ENCODE data around the gene ADAMTS2.

Gene ADAMTS2

DNA sequence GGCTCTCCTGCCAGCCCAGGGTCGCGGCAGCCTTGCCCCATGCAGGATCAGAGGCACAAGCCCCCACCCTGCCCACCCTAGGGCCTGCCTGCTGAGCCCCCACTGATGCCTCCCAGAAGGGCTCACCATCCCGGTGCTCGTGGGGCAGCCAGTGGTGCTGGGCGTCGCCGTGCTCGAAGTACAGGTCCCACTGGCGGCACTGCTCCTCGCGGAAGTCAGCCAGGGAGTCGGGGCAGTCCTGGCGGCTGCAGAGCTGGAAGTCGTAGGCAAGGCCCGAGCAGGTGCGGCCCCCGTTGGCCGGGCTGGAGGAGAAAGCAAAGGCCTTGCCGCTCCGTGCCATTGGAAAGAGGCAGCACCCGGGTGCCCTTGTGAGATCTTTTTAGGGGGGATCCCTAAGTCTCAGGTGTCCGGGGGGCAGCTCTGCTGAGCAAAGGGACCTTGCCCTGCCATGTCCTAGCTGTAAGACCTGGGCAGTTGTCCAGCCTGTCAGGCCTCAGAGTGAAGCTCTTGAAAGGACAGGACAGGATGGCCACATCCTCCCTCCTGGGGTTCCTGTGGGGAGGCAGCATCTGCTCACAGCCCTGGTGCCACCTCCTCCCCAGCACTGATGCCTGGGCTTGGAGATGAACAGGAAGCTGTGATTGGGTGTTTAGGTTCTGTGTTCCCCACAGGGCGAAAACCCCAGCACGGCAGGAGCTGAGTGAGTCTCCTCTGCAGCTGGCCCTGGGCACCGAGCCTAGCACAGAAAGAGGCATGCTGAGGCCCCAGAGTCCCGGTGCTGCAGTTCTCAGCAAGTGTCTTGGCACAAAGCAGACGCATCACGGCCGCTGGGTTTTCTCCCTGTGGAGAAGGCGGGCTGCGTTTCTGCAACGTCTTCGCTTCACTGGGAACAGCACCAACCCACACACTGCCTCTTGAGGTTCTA, 207.4 kb downstream of the ADAMTS2 start:
- DNase-seq (ENCODE audit: low spot score) = no peak

DNA sequence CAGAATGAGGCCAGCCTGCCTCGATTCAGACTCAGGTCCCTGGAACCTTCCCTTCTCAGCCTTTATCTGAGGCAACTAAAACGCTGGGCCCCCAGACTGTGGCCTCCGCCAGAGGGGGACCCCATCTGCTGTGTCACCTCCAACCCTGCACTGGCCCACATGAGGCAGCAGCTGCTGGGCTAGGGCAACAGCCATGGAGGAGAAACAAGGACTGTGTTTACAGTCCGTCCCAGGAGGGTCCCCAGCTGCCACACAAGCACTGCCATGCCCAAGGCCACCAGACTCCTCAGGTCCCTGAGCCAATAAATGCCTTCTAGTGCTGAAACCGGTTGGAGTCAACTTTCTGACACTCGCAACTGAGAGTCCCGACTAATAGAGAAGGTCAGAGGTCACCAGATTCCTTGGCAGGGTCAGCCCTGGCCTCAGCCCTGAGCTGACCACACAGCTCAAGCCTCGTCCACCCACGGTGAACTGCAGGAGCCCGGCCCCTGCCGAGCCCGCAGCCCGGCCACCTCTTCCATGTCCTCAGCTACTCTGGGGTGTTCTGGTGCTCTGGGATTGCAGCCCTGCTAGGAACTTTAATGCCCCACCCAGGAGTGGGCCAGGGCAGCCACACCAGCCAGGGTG, 208.1 kb downstream of the ADAMTS2 start:
- DNase-seq (ENCODE audit: low spot score) = no peak

DNA sequence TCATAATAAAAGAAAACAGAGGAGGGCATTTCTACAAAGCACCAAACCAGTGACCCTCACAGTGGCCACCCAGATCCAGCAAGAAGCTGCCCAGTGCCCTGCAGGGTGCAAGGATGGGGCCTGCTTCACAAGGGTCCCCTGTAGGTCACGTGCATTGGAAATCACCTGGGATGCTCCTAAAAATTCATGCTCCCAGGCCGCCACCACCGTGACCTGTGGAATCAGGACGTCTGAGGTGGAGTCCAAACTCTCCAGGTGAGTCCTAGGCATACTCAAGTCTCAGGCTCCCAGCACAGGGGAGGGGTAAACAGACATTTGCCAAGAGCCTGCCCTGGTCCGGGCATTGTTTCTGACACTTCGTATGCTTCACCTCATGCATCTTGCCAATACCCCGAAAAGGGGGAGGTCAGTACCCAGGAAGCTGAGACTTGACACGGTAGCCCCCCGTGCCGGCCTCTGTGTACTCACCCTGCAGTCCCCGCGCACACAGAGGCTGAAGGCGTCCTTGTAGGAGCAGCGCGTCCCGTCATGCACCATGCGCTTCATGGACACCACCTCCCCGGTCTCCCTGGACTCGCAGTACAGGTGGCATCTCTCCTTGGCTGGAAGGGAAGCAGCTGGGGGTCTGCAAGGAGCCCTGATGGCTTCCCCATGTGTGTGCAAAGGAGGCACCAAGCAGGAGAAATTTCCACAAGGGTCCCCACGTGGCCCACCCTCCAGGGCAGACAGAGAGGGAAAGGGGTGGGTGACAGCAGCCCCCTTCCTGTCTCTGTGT, 209.6 kb downstream of the ADAMTS2 start:
- no peak for DNase-seq (ENCODE audit: low spot score)

DNA sequence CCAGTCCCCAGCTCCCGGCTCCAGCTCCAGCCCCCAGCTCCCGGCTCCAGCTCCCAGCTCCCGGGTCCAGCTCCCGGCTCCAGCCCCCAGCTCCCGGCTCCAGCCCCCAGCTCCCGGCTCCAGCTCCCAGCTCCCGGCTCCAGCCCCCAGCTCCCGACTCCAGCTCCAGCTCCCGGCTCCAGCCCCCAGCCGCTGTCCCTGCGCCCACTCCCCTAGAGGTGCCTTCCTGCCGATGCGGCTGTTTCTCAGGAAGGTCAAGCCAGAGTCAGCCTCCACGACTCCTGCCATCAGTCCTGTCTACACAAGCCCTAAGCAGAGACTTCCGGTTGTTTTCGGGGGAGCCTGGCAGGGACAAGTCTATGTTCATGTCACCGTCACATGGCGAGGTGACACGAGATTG, 210.3 kb downstream of the ADAMTS2 start:
- no peak for DNase-seq (ENCODE audit: low spot score)

DNA sequence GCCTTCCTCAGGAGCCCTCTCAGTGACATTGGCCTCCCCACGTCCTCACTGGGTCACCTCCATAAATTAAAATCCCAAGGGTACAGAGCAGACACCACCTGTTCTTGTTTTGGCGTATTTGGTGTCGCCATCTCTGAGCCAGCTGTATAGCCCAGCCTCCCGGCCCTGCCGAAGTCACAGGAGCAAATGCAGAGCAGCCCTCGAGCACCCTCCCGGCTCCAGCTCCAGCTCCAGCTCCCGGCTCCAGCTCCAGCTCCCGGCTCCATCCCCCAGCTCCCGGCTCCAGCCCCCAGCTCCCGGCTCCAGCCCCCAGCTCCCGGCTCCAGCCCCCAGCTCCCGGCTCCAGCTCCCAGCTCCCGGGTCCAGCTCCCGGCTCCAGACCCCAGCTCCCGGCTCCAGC, 210.8 kb downstream of the ADAMTS2 start:
- DNase-seq (ENCODE audit: low spot score) = no peak

DNA sequence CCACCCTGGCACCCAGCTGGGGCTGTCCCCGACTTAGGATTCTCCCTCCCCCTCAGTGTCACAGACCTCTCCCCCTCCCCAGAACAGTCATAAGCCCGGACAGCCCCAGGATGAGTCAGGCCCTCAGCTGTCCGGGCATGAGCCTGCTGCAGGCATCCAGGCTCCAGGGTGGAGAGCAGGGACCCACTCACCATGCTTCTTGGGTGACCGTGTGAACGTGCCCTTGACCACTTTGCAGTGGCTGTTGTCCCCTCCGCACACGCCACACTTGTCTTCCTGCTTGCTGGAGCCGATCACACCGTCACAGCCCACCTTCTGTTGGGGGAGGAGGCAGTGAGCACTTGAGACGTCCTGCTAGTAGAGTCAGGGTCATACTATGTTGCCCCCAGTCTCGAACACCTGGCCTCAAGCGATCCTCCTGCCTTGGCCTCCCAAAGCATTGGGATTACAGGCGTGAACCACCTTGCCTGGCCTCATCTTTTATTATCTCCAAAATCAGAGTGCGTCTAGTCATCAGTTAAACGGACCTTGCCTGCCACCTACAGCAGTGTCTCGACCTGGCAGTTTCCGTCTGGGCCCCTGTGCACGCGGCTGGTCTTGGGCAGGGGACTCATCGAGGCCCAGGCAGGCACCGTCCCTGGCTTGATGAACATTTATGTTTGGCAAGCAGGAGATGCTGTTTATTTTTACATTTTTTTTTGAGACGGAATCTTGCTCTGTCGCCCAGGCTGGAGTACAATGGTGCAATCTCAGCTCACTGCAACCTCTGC, 212.5 kb downstream of the ADAMTS2 start:
- DNase-seq (ENCODE audit: low spot score) = no peak

DNA sequence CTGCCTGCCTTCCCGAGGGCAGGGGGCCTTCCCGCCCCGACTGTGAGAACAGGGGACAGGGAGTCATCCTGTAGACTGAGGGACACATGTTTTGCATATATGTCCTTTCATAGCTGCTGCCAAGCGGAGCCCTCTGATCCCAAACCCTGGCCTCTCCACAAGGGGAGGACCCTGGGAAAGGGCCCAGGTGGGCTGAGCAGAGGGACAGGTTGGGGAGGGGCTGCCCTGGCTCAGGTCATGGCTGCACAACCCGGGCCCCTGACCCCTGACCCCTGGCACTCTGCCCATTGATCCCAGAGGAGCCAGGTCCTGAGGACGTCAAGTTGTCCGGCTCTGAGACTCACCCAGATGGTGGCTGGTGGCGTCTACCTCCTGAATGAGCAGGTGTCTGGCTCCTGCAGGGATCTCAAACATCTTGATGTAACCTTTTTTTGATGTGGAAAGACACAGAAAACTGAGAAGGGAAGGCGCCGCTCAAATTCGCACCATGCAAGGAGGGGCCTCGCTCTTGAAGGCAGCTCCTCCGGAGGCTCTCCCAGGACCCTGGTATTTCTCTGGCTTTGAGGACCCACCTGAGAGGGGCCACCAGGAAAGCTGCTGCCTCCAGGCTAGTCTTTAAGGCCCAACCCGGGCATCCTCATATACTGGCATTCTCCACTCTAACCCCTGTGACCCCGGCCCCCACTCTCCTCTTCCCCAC, 213.2 kb downstream of the ADAMTS2 start:
- DNase-seq (ENCODE audit: low spot score) = no peak

DNA sequence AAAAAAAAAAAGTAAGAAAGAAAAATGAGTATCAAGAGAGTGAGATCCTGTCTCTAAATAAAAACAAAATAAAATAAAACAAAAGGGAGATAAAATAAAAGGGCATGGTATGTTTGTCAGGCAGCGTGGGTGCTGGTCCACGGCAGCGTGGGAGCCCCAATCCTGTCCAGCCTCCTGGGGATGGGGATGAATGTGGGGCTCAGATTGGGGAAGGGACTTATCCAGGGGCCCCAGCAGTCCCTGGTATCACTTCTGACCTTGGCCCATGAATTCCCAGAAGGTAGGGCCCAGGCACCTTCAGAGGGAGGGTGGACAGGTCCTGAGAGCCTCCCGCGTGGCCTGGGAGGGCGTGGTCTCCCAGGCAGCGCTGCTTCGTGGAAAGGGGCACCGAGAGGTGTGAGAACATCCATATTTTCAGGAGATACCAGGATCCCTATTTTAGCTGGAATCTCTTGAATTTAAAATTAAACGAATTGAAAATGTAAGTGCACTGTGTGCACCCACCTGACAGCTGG, 213.9 kb downstream of the ADAMTS2 start:
- DNase-seq (ENCODE audit: low spot score) = no peak

DNA sequence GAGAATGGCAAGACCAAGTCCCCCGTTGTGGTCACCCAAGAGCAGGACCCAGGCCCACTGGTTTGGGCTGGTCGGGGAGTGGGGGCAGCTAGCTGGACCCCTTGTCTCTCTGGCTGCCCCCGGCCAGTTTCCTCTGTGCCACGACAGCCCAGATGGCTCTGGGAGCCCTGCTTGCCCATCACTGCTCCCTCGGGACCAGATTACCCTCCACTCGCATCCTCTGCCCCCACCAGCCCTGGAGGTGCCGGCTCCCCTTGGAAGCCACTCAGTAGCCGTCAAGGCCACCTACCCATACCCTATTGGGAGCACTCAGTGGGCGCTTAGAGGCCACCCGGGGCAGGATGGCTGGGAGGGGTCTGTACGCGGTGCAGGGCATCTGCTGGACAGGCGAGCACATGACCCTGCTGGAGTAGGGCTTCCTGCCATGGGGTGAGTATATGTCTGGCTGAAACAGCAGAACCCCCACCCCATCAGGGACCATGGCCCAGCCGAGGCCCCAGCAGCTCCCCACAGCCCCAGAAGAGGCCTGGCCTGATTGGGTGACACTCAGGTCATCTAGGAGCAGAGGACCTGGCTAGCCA, 215.1 kb downstream of the ADAMTS2 start:
- no peak for DNase-seq (ENCODE audit: low spot score)

DNA sequence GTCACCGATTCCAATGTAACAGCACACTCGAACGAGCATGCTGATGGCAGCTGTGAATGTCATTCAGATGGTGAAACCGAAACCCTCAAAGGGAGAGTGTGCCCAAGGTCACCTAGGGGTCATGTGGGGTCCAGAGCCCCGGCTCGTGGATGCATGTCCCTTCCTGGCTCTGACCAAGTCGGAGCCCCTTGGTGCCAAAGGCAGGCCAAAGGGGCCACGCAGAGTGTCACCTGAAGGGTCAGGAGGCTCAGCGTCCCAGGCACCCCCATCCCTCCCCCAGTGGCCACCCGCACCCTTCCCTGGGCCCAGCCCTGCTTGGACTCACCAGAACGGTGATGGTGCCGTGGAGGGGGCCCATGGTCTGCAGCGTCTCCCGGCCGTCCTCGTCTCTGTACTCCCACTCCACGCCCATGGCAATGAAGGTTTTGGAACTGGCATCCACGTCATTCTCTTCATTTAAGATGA, 215.6 kb downstream of the ADAMTS2 start:
- no peak for DNase-seq (ENCODE audit: low spot score)

DNA sequence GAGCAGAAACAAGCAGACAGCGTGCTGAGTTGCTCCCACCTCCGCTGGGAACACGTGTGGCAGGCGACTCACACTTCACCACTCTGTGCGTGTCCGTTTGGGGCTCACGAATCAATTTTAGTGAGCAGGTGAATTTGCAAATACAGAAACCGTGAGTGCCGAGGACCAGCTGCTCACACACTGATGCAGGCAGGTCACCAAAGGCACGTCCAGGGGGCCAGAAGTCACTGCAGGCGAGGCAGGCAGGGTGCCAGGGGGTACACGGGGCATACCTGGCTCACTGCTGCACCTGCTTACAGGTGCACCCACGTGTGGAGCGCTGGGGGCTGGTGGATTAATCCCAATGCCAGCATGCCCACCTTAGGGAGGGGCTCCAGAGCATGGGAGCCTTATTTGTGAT, 216.3 kb downstream of the ADAMTS2 start:
- no peak for DNase-seq (ENCODE audit: low spot score)

DNA sequence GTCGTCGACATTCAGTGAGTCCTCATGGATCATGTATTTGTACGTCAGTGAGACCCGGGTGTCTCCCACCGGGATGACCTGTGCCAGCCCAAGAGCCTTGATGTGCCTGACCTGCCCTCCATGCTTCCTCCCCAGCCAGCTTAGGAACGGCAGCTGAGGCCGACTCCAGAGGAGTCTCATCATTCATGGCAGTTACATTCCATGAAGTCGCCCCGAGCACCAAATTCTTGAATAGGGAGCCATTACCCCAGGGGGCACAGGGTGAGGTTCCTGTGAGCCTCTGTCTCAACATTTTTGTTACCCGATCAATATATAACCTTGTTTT, 217.3 kb downstream of the ADAMTS2 start:
- DNase-seq (ENCODE audit: low spot score) = no peak

DNA sequence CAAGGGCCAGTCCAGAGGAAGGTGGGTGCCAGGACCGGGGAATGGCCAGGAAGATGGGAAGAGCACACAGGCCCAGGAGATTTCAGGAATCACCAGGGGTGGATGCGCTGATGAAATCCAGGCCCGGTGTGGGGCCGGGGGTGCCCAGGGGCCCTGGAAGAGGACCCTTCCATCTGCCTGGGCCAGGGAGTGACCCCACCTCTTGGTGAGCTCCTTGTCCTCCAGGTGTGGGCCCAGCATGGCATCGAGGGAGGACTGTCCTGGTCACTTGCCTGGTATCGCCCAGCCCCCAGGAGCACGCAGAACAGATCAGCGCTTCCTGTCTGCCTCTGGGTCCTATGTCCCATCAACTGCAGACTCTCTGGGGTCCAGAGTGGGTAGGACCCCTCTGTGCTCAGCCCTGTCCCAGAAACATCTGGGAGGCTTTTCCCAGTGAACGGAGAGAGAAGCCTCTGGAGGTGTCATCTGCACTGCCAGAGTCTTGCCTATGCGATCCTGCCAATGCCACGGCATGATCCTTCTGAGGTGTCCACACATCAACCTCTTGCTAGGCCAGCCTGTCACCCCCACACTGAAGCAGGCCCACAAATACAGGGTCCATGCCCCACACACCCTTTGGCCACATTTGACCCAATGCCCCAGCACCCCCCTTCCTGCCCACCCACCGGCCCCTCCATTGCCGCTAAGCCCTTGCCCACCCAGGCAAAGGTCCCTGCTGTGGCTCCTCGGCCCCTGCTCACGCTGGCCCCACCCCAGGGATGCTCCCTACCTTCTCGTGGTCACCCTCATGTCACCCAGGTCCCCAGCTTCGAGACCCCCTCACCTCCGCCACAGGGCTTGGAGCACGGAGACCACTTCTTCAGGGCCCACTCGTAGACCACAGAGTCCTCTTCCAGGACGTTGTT, 217.9 kb downstream of the ADAMTS2 start:
- DNase-seq (ENCODE audit: low spot score) = no peak

DNA sequence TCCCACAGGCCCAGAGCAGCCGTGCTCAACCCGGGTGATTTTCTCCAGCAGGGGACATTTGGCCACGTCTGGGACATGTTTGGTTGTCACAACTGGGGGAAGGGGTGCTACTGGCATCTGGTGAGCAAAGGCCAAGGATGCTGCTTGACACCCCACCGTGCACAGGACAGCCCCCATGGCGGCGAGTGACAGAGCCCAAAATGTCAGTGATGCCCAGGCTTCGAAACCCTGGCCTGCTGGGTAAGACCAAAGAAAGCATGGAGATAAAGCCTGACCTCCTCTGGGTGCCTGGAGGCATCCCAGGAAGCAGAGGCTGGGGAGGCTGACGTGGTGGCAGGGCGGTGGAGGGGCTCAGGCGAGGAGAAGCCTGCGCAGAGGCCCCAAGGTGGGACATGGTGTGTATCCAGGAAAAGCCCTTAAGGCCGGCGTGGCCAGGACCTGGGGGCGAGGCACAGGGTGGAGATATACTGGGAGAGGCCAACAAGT, 218.7 kb downstream of the ADAMTS2 start:
- DNase-seq (ENCODE audit: low spot score) = no peak

DNA sequence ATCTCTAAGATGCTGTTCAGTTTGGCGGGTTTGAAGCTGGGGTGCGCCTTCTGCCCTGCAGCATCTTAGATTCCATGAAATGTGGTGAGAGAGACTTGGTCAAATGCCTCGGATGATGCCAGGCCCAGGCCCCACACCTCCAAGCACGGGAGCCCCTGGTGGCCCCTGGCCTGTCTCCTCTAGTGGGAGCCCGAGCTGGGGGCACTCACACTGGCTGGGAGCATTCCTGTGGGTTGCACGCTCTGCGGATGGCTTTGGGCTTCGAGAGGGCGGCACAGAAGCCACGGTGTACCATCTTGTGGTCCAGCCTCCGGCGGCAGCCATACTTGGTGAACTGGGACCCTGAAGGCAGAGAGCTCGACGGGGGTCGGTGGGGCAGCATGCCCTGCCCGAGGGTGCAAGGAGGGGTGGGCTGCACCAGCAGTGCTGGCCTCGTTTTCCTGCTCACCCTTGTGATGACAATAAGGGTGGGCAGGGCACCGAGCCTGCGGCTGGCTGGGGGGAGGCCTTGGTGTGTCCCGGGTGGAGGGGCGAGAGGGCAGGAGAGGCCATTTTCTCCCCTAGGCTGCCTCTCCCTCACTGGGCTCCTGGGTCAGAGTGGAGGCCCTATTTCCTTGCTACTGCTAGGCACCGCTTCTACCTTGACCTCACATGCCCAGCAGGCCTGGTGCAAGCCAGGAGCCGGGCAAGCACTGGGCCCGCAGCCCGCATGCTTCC, 219.3 kb downstream of the ADAMTS2 start:
- DNase-seq (ENCODE audit: low spot score) = no peak

DNA sequence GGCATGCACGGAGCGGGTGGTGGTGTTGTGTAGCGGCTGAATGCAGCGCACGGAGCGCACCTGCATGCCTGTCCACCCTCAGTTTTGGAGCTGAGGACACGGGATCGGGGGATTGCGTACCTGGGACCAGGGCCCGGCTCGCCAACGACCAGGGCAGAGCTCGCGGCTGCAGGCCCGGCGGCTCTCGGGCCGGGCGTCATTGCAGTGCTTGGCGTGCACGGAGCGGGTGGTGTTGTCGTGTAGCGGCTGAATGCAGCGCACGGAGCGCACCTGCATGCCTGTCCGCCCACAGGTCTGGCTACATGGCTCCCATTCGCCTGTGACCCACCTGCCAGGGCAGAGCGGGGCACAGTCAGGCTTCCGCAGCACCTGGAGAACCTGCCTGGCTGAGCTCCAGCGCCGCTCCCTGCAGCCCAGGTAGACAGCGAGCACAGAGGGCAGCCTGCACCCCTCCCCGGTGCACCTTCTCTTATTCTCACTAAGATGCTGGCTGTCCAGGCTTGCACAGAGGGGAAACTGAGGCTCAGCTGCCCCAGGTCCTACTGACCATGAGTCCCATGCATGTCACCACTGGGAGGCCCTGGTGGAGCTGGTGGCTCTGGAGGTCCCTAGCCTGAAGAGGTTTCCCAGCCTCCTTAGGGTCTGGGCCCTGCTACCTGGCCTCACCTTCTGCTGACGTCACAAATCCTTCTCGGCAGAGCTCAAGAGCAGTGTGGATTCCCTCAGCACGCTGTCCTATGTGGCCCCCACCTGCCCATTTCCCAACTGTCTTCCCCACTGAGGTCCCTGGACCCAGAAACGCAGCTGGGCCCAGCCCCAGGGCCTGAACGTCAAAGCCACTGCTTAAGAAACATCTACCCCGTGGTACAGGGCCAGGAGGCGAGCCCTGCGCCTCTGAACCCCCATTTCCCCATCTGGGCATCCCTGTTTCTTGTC, 220.1 kb downstream of the ADAMTS2 start:
- DNase-seq (ENCODE audit: low spot score) = no peak

DNA sequence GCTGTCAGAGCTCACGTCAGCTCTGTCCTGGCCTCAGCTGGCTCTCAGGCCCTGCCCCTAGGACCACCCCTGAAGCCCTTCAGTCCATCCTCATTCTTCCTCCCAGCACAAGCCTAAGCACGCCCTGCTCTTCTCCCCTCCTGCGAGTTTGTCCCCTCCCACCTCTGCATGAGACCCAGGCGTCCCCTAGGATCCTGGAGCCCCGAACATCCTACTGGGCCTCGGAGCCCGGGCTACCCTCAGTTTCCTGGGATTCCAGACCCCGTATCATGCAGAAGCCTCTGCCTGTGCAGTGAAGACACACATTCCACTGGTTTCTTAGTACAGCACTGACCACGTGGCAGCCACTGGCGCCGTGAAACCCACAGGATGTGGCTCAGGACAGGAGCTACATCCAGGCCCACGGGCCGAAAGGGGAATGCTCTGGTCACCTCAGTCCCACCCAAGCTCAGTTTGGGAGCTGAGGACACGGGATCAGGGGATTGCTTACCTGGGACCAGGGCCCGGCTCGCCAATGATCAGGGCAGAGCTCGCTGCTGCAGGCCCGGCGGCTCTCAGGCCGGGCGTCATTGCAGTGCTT, 220.9 kb downstream of the ADAMTS2 start:
- DNase-seq (ENCODE audit: low spot score) = no peak

Data from hematopoietic multipotent progenitor cell treated with erythropoietin and hydrocortisone succinate and interleukin-3 and kit ligand, for 15 days (in vitro differentiated cells).